SK-N-MC (cell line): ENCODE data around the gene PNP.

Experiments
- DNase-seq: peaks from one replicate; pipeline ENCODE4 v3.0.0-alpha.2; 2011; ENCODE audit warnings: low read depth, low spot score
- H3K27ac ChIP-seq: fragments of 200-600 bp; sonication (generic); 2 replicates; pipeline ENCODE4 v1.5.1; 2016; ENCODE audit warnings: mixed run types
- H3K36me3 ChIP-seq: fragments of 200-600 bp; sonication (generic); 2 replicates; pipeline ENCODE4 v1.6.1; 2017; ENCODE audit warnings: antibody characterized with exemption, low read length, mixed read lengths; ENCODE audit not compliant: insufficient read depth
- H3K4me3 ChIP-seq: fragments of 200-600 bp; sonication (generic); 2 replicates; pipeline ENCODE4 v1.5.1; 2016
- H3K9ac ChIP-seq: fragments of 200-600 bp; sonication (generic); 2 replicates; pipeline ENCODE4 v1.8.0; 2017; ENCODE audit warnings: mixed run types, mixed read lengths; ENCODE audit not compliant: insufficient read length
- H3K9me3 ChIP-seq: fragments of 200-600 bp; sonication (generic); 2 replicates; pipeline ENCODE4 v1.6.1; 2017; ENCODE audit warnings: low read depth, mild to moderate bottlenecking, antibody characterized with exemption, low read length, moderate library complexity, mixed read lengths
- EZH2 ChIP-seq: fragments of 200-600 bp; sonication (generic); IDR thresholded peaks from one replicate; pipeline ENCODE4 v1.6.1; 2017; ENCODE audit warnings: antibody characterized with exemption
- FOXP2 ChIP-seq: optimal IDR thresholded peaks from 2 replicates; pipeline ENCODE3; 2011; ENCODE audit warnings: mild to moderate bottlenecking, moderate library complexity; ENCODE audit not compliant: insufficient read depth; ENCODE audit errors: extremely low read length, control extremely low read depth
- POLR2AphosphoS5 ChIP-seq: IDR thresholded peaks from 2 replicates; pipeline ENCODE4 v1.6.1; 2012; ENCODE audit warnings: mild to moderate bottlenecking, low read depth, low read length, borderline replicate concordance

The PNP gene

DNA sequence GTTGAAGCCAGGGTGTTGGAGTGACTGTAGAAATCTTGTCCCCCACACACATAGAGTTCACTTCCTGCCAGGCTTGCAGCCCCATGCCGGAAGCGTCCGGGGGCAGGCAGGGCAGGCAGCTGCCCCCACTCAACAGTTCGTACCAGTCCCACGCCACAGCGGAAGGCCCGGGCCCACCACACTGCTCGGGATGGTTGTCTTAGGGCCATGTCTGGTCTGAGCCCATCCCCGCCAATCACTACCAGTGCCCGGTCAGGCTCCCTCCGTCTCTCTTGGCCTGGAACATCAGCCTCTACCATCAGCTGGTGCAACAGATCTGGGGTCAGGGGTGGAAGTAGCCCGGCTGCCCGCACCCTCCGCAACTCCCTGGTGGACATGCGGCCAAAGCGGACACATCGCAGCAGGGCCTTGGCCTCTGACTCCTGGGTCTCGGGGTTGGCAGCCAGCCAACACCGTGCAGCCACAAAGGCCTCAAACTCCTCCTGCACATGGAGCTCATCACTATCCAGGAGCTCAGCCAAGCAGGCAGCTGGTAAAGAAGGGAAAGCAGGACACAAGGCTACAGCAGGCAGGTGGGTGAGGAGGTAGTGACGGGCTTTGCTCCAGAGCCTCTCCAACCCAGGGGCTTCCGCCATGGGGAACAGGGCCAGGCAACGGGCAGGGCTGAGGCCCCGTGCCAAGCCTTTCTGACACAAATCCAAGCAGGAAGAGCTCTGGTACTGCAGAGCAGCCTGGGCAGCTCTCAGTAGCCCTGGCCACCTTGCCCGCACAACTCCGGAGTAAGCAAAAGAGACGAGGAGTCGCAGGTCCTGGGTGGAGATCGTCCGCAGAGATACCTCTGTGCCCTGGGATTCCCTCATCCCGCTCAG, 39.2 kb upstream of the PNP start:
- H3K36me3 ChIP-seq: no peaks in the 10 kb centered on the region
- DNase-seq: no peak
- no peak overlapping the region for H3K9ac ChIP-seq
- no peak overlapping the region for H3K4me3 ChIP-seq
- no peak overlapping the region for H3K27ac ChIP-seq
- no peaks in the 10 kb centered on the region for H3K9me3 ChIP-seq
- TF ChIP-seq EZH2 (no peak), POLR2AphosphoS5 (no peak), FOXP2 (no peak)

DNA sequence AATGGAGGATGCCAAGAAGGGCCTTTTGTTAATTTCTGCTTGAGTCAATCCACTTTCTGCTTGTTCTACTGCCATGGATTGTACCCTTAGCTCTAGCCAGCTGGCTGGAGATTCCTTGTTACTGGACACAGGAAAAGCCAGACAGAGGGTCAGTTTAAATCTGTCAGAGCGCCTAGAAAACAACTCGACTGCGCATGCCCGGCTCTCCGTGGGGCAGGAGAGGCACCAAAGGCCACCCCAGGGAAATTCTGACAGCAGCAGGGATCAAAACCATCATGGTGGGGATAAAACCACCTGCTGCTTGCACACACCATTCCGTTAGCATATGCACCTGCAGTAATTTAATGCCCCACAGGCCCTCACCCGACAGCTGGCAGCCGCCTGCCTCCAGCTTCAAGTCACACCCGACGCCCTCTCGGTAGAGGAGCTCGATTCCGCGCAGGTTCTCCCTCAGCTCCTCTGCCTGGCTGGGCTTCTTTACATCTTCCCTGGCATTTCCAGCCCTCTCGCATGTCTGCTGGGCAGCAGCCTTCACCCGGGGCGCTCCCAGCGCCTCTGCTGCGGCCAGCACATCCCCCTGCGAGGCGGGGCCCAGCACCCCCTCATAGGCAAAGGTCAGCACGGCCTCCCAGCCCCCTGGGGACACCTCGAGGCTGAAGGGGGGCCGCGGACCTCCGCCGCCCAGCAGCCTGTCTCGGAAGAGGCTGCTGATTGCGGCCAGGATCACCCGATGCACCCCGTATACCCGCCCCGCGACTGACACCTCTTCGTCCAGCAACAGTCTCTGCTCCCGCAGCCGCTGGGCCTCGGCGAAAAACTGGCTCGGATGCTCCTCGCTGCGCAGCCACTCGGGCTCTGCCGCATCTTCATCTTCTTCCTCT, 34.3 kb upstream of the PNP start:
- H3K4me3 ChIP-seq: no peak overlapping the region
- H3K9me3 ChIP-seq: no peaks in the 10 kb centered on the region
- H3K27ac ChIP-seq: no peak overlapping the region
- TF ChIP-seq POLR2AphosphoS5 (no peak), EZH2 (no peak), FOXP2 (no peak)
- no peaks in the 10 kb centered on the region for H3K36me3 ChIP-seq
- H3K9ac ChIP-seq: no peak overlapping the region
- no peak for DNase-seq

DNA sequence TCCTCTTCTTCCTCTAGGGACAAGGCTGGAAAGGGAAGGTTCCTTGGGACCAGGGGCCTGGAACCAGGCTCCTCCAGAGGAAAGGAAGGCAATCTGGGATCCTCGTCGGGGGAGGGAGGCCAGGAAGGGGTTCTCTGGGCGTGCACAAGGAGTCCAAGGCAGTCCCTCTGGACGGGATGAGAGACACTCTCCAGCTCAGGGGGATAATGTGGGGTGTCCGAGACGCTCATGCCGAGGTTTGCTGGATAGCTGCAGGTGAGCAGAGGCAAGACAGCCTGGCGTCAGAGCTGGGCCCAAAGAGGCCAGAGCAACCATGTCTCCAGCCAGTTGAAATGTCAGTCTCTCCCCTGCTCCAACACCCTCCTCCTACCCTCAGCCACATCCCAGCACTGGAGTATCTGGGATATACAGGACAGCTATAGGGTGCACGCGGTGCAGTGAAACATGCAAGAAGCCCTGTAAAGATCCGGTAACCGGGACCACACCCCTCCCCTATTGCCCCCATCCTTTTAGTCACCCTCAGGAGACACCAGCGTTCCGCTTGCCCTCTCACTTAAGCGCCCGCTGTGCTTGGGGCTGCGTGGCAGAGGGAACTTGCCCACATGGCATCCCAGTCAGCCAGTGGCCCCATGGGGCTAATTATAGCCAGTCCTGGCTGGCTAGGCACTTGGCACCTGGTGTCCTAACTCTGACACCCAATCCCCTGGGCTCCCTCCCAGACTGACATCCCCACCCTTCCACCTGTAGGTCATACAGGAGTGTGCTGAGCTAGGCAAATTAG, 33.4 kb upstream of the PNP start, which contains the start of gene KLHL33:
Gene KLHL33 (minus strand): TSS at position 585 of the 781 bp plus-strand sequence. CDS start 355 bp downstream, at position 230.
- TF ChIP-seq POLR2AphosphoS5 (no peak), EZH2 (no peak), FOXP2 (no peak)
- H3K27ac ChIP-seq: no peak within 1 kb of the TSS
- H3K9ac ChIP-seq: no peak within 1 kb of the TSS
- no peak within 1 kb of the TSS for H3K4me3 ChIP-seq
- no peak for DNase-seq
- H3K9me3 ChIP-seq: no peaks in the 10 kb centered on the region
- H3K36me3 ChIP-seq: no peaks in the 10 kb centered on the region

DNA sequence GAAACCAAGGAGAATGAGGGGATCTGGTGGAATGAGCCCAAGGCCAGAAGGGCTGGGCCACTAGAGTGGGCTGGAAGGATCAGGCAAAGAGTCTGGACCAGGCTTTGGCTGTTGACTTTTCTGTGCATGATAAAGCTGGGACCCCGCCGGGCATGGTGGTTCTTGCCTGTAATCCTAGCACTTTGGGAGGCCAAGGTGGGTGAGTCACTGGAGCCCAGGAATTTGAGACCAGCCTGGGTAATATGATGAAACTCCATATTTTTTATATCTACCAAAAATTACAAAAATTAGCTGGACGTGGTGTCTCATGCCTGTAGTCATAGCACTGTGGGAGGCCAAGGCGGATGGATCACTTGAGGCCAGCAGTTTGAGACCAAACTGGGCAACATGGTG, 32.8 kb upstream of the PNP start:
- Histone ChIP-seq H3K4me3 (no peak overlapping the region), H3K9me3 (no peaks in the 10 kb centered on the region), H3K36me3 (no peaks in the 10 kb centered on the region), H3K27ac (no peak overlapping the region), H3K9ac (no peak overlapping the region)
- TF ChIP-seq POLR2AphosphoS5: no peak
- TF ChIP-seq EZH2: no peak
- TF ChIP-seq FOXP2: no peak
- DNase-seq: no peak

DNA sequence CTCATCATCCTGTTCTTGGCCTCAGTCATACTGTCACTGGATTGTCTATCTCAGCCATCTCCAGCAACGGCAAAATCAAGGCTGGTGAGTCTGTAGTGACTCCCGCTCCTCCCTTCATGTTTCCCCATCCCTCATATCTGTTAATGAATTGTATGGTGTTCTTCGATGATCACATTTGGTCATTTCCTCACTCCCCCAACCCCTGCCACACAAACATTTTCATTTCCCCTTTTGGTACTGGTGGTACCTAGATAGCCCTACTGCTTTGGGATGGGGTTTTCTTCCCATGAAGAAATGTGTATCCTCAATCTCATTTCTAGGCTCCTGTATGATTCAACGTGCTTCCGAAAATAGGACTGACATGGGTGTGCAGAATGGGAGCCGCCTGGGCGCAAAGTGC, 30.5 kb upstream of the PNP start:
- no peak overlapping the region for H3K4me3 ChIP-seq
- DNase-seq: no peak
- no peak for TF ChIP-seq EZH2
- TF ChIP-seq POLR2AphosphoS5: no peak
- TF ChIP-seq FOXP2: no peak
- H3K27ac ChIP-seq: no peak overlapping the region
- no peaks in the 10 kb centered on the region for H3K36me3 ChIP-seq
- no peaks in the 10 kb centered on the region for H3K9me3 ChIP-seq
- no peak overlapping the region for H3K9ac ChIP-seq

DNA sequence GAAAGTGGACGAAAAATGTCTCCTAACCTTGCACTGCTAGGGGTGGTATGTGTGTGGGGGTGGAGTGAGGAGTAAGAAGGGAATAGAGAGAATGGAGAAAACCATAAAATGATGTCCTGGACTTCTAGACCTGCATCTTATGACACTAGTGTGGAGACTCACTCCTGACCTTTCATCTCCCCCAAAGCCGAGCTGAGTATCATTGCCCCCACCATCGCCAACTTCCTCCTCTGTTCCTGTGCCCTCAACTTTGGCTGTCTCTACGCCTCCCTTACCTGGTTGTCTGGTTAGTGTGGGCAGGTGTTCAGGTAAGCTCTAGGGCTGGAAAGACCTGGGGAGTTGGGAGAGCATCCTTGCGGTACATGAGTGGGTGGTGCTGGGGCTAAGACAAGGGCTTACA, 28.7 kb upstream of the PNP start:
- no peak overlapping the region for H3K9ac ChIP-seq
- H3K27ac ChIP-seq: no peak overlapping the region
- peaks cover 6% of the 10 kb centered on the region for H3K36me3 ChIP-seq
- H3K9me3 ChIP-seq: no peaks in the 10 kb centered on the region
- H3K4me3 ChIP-seq: no peak overlapping the region
- DNase-seq: no peak
- no peak for TF ChIP-seq EZH2
- TF ChIP-seq POLR2AphosphoS5: no peak
- TF ChIP-seq FOXP2: no peak

DNA sequence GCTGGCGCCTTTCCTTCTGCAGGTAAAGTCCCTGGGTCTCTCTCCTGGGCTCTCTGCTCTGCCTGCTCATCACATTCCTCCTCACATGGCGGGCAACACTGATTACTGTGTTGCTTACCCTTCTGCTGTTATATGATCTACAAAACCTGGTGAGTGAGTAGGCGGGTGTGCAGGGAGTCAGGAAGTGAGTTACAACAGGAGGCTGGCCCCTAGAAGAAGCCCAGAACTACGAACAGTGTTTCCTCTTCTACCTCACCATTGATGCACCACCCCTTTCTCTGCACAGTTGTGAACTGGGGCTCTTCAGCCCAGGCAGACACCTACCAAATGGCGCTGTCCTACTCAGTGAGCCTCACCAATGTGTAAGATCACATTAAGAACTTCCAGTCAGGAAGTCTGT, 28.3 kb upstream of the PNP start:
- TF ChIP-seq FOXP2: no peak
- no peak for TF ChIP-seq POLR2AphosphoS5
- TF ChIP-seq EZH2: no peak
- H3K4me3 ChIP-seq: no peak overlapping the region
- no peak overlapping the region for H3K9ac ChIP-seq

More for the DNA sequence above, 28.3 kb upstream of the PNP start:
- Histone ChIP-seq H3K27ac (no peak overlapping the region), H3K9me3 (no peaks in the 10 kb centered on the region), H3K36me3 (peaks cover 10% of the 10 kb centered on the region)
- DNase-seq: no peak
